Liver (tissue), 9 donors: Measurements from ENCODE around the gene WNT2B. TPM values are rescaled to one million over a fixed set of nuclear protein-coding genes. Genes with fewer than 3 reads are reported as not detected.

ENCODE experiments used
- DNase-seq: peaks from one replicate; pipeline ENCODE4 v3.0.0-alpha.2; 2017; ENCODE audit warnings: low spot score
- H3K27ac ChIP-seq, 2 donors: one replicate each; pipeline ENCODE4 v1.7.0; 2013; ENCODE audit warnings: inconsistent platforms in 2 of 2, low read length in 2 of 2, control low read depth in 1 of 2, low read depth in 1 of 2, mild to moderate bottlenecking in 1 of 2
- H3K27me3 ChIP-seq, 4 donors: one replicate each; pipeline versions ENCODE4 v1.6.1 to v1.7.0; 2013; ENCODE audit warnings: low read length in 3 of 4, inconsistent platforms in 1 of 4, mild to moderate bottlenecking in 1 of 4, moderate library complexity in 1 of 4; ENCODE audit not compliant: control insufficient read depth in 4 of 4, insufficient read depth in 4 of 4
- H3K36me3 ChIP-seq, 4 donors: one replicate each; pipeline versions ENCODE4 v1.6.1 to v1.7.0; 2013; ENCODE audit warnings: low read length in 3 of 4, mild to moderate bottlenecking in 3 of 4, low read depth in 1 of 4, moderate library complexity in 1 of 4; ENCODE audit not compliant: control insufficient read depth in 4 of 4, insufficient read depth in 3 of 4
- H3K4me1 ChIP-seq, 4 donors: one replicate each; pipeline versions ENCODE4 v1.6.1 to v1.7.0; 2013; ENCODE audit warnings: low read length in 3 of 4, mild to moderate bottlenecking in 3 of 4, moderate library complexity in 1 of 4; ENCODE audit not compliant: control insufficient read depth in 4 of 4, insufficient read depth in 4 of 4
- H3K4me3 ChIP-seq, 3 donors: one replicate each; pipeline versions ENCODE4 v1.6.1 to v1.7.0; 2013; ENCODE audit warnings: low read length in 3 of 3, control low read depth in 1 of 3, low read depth in 1 of 3, mild to moderate bottlenecking in 1 of 3
- H3K9ac ChIP-seq, 2 donors: one replicate each; pipeline ENCODE4 v1.7.0; 2013; ENCODE audit warnings: low read length in 2 of 2, mild to moderate bottlenecking in 2 of 2, moderate library complexity in 2 of 2, control low read depth in 1 of 2, low read depth in 1 of 2
- H3K9me3 ChIP-seq, 4 donors: one replicate each; pipeline versions ENCODE4 v1.6.1 to v1.7.0; 2013; ENCODE audit warnings: low read length in 3 of 4; ENCODE audit not compliant: control insufficient read depth in 4 of 4
- CTCF ChIP-seq: fragments of 150-350 bp; IDR thresholded peaks from 2 replicates; pipeline ENCODE4 v1.5.1; 2017; ENCODE audit warnings: improper control_type of control experiment, low read depth, low read length; ENCODE audit not compliant: missing input control
- EGR1 ChIP-seq, 2 donors: IDR thresholded peaks; 2 replicates each; pipeline ENCODE4 v1.6.1; 2016 to 2018; ENCODE audit warnings: antibody characterized with exemption in 2 of 2, low read depth in 2 of 2
- FOXA1 ChIP-seq: IDR thresholded peaks from 2 replicates; pipeline ENCODE4 v1.6.1; 2016; ENCODE audit warnings: antibody characterized with exemption
- FOXA2 ChIP-seq: IDR thresholded peaks from 2 replicates; pipeline ENCODE4 v1.6.1; 2016; ENCODE audit warnings: antibody characterized with exemption
- GABPA ChIP-seq, 2 donors: IDR thresholded peaks in 1 of 2; conservative IDR thresholded peaks in 1 of 2; 2 replicates each; pipeline ENCODE4 v1.6.1; 2016; ENCODE audit warnings: antibody characterized with exemption in 2 of 2, mild to moderate bottlenecking in 1 of 2, moderate library complexity in 1 of 2
- HNF4A ChIP-seq, 2 donors: conservative IDR thresholded peaks; 2 replicates each; pipeline ENCODE4 v1.6.1; 2016; ENCODE audit warnings: antibody characterized with exemption in 2 of 2, mild to moderate bottlenecking in 2 of 2
- HNF4G ChIP-seq: IDR thresholded peaks from 2 replicates; pipeline ENCODE4 v1.6.1; 2016; ENCODE audit warnings: antibody characterized with exemption
- JUND ChIP-seq, 2 donors: IDR thresholded peaks; 2 replicates each; pipeline ENCODE4 v1.6.1; 2016; ENCODE audit warnings: antibody characterized with exemption in 2 of 2
- MAX ChIP-seq: IDR thresholded peaks from 2 replicates; pipeline ENCODE4 v1.6.1; 2016; ENCODE audit warnings: antibody characterized with exemption
- RAD21 ChIP-seq, 2 donors: IDR thresholded peaks; 2 replicates each; pipeline ENCODE4 v1.6.1; 2016; ENCODE audit warnings: antibody characterized with exemption in 2 of 2, mild to moderate bottlenecking in 2 of 2
- REST ChIP-seq: IDR thresholded peaks from 2 replicates; pipeline ENCODE4 v1.6.1; 2016; ENCODE audit warnings: antibody characterized with exemption, mild to moderate bottlenecking
- RXRA ChIP-seq, 2 donors: IDR thresholded peaks; 2 replicates each; pipeline ENCODE4 v1.6.1; 2017 to 2018; ENCODE audit warnings: antibody characterized with exemption in 2 of 2, mild to moderate bottlenecking in 1 of 2
- SP1 ChIP-seq: IDR thresholded peaks from 2 replicates; pipeline ENCODE4 v1.6.1; 2018; ENCODE audit warnings: antibody characterized with exemption, mild to moderate bottlenecking
- TAF1 ChIP-seq: conservative IDR thresholded peaks from 2 replicates; pipeline ENCODE4 v1.6.1; 2016; ENCODE audit warnings: antibody characterized with exemption, mild to moderate bottlenecking
- YY1 ChIP-seq: IDR thresholded peaks from 2 replicates; pipeline ENCODE4 v1.6.1; 2016; ENCODE audit warnings: antibody characterized with exemption, mild to moderate bottlenecking
- WGBS: extraction: QIAGEN DNeasy Blood & Tissue Kit; methylation state at CpG from one replicate; pipeline ENCODE4 v1.1.7; 2013; 5-methylcytosine and 5-hydroxymethylcytosine counted together
- polyA plus RNA-seq, 2 donors: library from polyadenylated mRNA; stranded (reverse) in 1 of 2; unstranded in 1 of 2; fragments of 200-250 nt in 1 of 2; fragments of >200 nt in 1 of 2; fragmentation: Nextera tagmentation in 1 of 2; extraction: Ambion mirVana in 1 of 2; gene quantifications; one replicate each; pipeline versions ENCODE4 v1.2.1 to v1.2.3, GENCODE V29; 2013 to 2015
- total RNA-seq, 2 donors: library from RNA; depleted of rRNA; stranded (reverse); fragments of >200 nt; gene quantifications; one replicate each; pipeline ENCODE4 v1.2.3, GENCODE V29; 2014
- donor health status: healthy.
- donor health status: healthy.
- donor health status: healthy.
- donor health status: healthy.
- donor health status: healthy.

The WNT2B gene
- total and polyA plus RNA-seq, 4 donors: 0.07 to 0.92 (median 0.38) TPM

GRCh38 chr1:112504001-112504660, 4.6 kb upstream of the WNT2B start:
- H3K9ac ChIP-seq: no peak overlapping the region
- DNase-seq: no peak

More at GRCh38 chr1:112504001-112504660, 4.6 kb upstream of the WNT2B start:
- Histone ChIP-seq H3K4me3 (no peak overlapping the region), H3K36me3 (no peaks in the 10 kb centered on the region), H3K9me3 (no peaks in the 10 kb centered on the region), H3K4me1 (peaks cover 18 to 25% (median 23%) of the 10 kb centered on the region in 4 donors), H3K27ac (no peak overlapping the region), H3K27me3 (peaks cover 0 to 26% (median 9%) of the 10 kb centered on the region in 4 donors)
- TF ChIP-seq EGR1 (IDR thresholded peaks at IDR 0.05; ENCODE audit: low read depth in 2 of 2): no peak
- no peak for TF ChIP-seq HNF4A (conservative IDR thresholded peaks at IDR 0.05)
- no peak for TF ChIP-seq RAD21 (IDR thresholded peaks at IDR 0.05)
- TF ChIP-seq YY1: no peak
- TF ChIP-seq FOXA1: no peak
- no peak for TF ChIP-seq CTCF
- TF ChIP-seq FOXA2: no peak
- TF ChIP-seq REST: no peak
- no peak for TF ChIP-seq MAX
- no peak for TF ChIP-seq RXRA (IDR thresholded peaks at IDR 0.05)
- TF ChIP-seq JUND (IDR thresholded peaks at IDR 0.05): no peak
- TF ChIP-seq SP1: no peak
- TF ChIP-seq TAF1: no peak
- TF ChIP-seq GABPA (IDR thresholded peaks at IDR 0.05 in 1 of 2, conservative IDR thresholded peaks at IDR 0.05 in 1 of 2): no peak
- TF ChIP-seq HNF4G: no peak
- WGBS: 72% methylated on average over 11 of the region's 11 CpGs
